Measurements from ENCODE around the gene ZNRF2. TPM values are rescaled to one million over a fixed set of nuclear protein-coding genes. Genes with fewer than 3 reads are reported as not detected.
A peak's percentile ranks its signal among the peaks of the same experiment; 100 is the strongest.

Gene ZNRF2
- total RNA-seq, 2 experiments from 2014 or later, result 20.4 to 23.6 TPM

DNA sequence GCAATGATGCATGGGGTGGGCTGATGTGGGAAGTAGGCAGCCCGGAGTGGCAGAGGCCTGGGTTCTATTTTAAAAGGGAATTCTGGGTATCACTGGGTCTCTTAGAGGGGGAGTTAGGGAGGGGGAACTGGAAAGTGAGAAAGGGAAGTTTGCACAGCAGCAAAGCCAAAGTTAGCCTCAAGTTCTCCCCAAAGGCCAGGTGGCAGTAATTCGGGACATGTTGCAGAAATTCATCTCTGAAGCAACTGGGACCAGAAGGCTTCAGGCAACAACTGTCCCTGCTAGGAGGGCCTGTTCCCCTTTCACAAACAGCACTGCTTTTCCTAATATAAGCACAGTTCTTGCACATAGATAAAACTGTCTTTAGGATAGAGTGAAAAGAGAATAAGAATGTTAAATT is 126.8 kb downstream of the ZNRF2 start:
- TF ChIP-seq, protein P1, sequence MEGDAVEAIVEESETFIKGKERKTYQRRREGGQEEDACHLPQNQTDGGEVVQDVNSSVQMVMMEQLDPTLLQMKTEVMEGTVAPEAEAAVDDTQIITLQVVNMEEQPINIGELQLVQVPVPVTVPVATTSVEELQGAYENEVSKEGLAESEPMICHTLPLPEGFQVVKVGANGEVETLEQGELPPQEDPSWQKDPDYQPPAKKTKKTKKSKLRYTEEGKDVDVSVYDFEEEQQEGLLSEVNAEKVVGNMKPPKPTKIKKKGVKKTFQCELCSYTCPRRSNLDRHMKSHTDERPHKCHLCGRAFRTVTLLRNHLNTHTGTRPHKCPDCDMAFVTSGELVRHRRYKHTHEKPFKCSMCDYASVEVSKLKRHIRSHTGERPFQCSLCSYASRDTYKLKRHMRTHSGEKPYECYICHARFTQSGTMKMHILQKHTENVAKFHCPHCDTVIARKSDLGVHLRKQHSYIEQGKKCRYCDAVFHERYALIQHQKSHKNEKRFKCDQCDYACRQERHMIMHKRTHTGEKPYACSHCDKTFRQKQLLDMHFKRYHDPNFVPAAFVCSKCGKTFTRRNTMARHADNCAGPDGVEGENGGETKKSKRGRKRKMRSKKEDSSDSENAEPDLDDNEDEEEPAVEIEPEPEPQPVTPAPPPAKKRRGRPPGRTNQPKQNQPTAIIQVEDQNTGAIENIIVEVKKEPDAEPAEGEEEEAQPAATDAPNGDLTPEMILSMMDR (IDR thresholded peaks at IDR 0.05), result no peak
- no peak overlapping the region for H3K27ac Mint-ChIP-seq
- Histone ChIP-seq H3K9me3 (ENCODE audit: control insufficient read depth in 1 of 2, insufficient read depth in 1 of 2, low read length in 2 of 2) (peaks cover 0 to 4% of the 10 kb centered on the region in 2 experiments), H3K4me3 (ENCODE audit: low read length) (no peak overlapping the region), H3K27me3 (ENCODE audit: control insufficient read depth in 1 of 2, insufficient read depth in 2 of 2, low read length in 2 of 2) (no peaks in the 10 kb centered on the region), H3K27ac (ENCODE audit: low read depth in 1 of 2, low read length in 2 of 2) (no peak overlapping the region), H3K36me3 (ENCODE audit: insufficient read depth, low read length) (no peaks in the 10 kb centered on the region), H3K4me1 (ENCODE audit: insufficient read depth, low read length) (no peaks in the 10 kb centered on the region)
- no peaks in the 10 kb centered on the region for H3K4me1 Mint-ChIP-seq (ENCODE audit: low read depth)
- H3K9me3 Mint-ChIP-seq, result peaks cover 5% of the 10 kb centered on the region
- ATAC-seq (ENCODE audit: poor library complexity) (no peak), DNase-seq (no peak)
- H3K4me3 Mint-ChIP-seq, result no peak overlapping the region
- no peaks in the 10 kb centered on the region for H3K27me3 Mint-ChIP-seq
- ChIA-PET POLR2A (no interaction called here), CTCF (no interaction called here)
- intact Hi-C loops (cut with DNase I, micrococcal nuclease), result loop anchor here in 1 of 2 experiments (5.0 kb wide), 1 partner anchor 249 kb away; no protein-coding TSS in a partner anchor
- no peaks in the 10 kb centered on the region for H3K36me3 Mint-ChIP-seq (ENCODE audit: low read depth)

DNA sequence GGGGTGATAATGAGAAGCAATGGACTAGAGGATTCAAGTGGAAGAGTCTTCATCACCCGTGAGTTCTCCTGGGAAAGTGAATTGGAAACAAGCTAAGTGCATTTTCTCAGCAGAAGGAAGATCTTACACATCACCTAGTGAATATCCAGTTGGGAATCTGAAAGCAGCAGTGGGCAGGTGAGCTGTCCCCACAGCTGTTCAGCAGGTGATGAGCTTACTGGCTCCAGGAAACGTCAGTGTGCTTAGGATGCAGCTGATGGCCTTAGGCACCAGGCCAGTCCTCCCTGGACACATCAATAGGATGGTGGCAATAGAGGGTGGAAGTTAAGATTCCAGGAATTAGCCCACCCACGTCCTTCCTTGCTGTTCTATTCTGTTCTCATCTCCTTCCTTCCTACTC is 127.5 kb downstream of the ZNRF2 start:
- H3K36me3 Mint-ChIP-seq (ENCODE audit: low read depth), result no peaks in the 10 kb centered on the region
- Histone ChIP-seq H3K27ac (ENCODE audit: low read depth in 1 of 2, low read length in 2 of 2) (no peak overlapping the region), H3K27me3 (ENCODE audit: control insufficient read depth in 1 of 2, insufficient read depth in 2 of 2, low read length in 2 of 2) (no peaks in the 10 kb centered on the region), H3K4me3 (ENCODE audit: low read length) (no peak overlapping the region), H3K36me3 (ENCODE audit: insufficient read depth, low read length) (no peaks in the 10 kb centered on the region), H3K9me3 (ENCODE audit: control insufficient read depth in 1 of 2, insufficient read depth in 1 of 2, low read length in 2 of 2) (peaks cover 0 to 4% of the 10 kb centered on the region in 2 experiments), H3K4me1 (ENCODE audit: insufficient read depth, low read length) (no peaks in the 10 kb centered on the region)
- no peak overlapping the region for H3K27ac Mint-ChIP-seq
- DNase-seq (no peak), ATAC-seq (ENCODE audit: poor library complexity) (no peak)
- no peaks in the 10 kb centered on the region for H3K4me1 Mint-ChIP-seq (ENCODE audit: low read depth)
- intact Hi-C loops (cut with DNase I, micrococcal nuclease), result loop anchor here in 1 of 2 experiments (2.0 to 5.0 kb wide), 2 partner anchors 135 to 250 kb away; no protein-coding TSS in a partner anchor
- ChIA-PET POLR2A (no interaction called here), CTCF (no interaction called here)
- H3K9me3 Mint-ChIP-seq, result peaks cover 5% of the 10 kb centered on the region
- H3K4me3 Mint-ChIP-seq, result no peak overlapping the region
- H3K27me3 Mint-ChIP-seq, result no peaks in the 10 kb centered on the region
- TF ChIP-seq, protein P1 (IDR thresholded peaks at IDR 0.05), result no peak

DNA sequence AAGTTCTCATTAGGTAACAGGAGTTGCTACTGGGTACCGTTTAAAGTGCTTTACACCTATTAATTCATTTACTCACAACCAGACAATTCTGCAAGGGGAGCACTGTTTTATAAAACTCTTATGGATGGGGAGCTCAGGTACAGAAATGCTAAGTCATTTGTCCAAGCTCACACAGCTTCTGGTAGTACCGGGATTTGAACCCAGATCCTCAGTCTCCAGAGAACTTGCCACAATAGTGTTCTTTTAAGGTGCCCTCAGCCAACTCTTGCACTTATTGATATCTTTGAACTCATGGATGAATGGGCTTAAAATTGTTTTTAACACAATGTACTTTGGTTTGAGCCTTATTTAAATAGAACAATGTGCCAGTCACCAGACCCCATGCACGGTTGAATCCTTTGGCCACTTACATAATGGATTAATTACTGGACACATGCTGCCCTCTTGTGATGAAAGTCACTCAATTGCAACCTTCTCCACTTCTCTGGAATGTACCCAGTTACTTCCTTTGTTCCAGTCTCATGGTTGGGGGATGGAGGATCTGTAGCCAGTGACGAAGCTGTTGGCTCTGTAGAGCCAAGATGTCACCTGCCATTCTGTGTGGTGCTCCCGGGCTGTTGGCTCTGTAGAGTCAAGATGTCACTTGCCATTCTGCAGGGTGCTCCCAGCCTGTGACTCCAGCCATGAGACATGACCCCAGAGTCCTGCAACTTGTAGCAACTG is 128.5 kb downstream of the ZNRF2 start:
- CTCF ChIA-PET, result no interaction called here
- ATAC-seq (ENCODE audit: poor library complexity), result no peak
- POLR2A ChIA-PET, result no interaction called here

More for the DNA sequence above, 128.5 kb downstream of the ZNRF2 start:
- Histone ChIP-seq H3K9me3 (ENCODE audit: control insufficient read depth in 1 of 2, insufficient read depth in 1 of 2, low read length in 2 of 2) (peaks cover 0 to 4% of the 10 kb centered on the region in 2 experiments), H3K36me3 (ENCODE audit: insufficient read depth, low read length) (no peaks in the 10 kb centered on the region), H3K4me3 (ENCODE audit: low read length) (no peak overlapping the region), H3K27me3 (ENCODE audit: control insufficient read depth in 1 of 2, insufficient read depth in 2 of 2, low read length in 2 of 2) (no peaks in the 10 kb centered on the region), H3K4me1 (ENCODE audit: insufficient read depth, low read length) (no peaks in the 10 kb centered on the region), H3K27ac (ENCODE audit: low read depth in 1 of 2, low read length in 2 of 2) (no peak overlapping the region)
- TF ChIP-seq, protein P1 (IDR thresholded peaks at IDR 0.05), result peak; percentile 58
- Mint-ChIP-seq H3K9me3 (peaks cover 5% of the 10 kb centered on the region), H3K36me3 (ENCODE audit: low read depth) (no peaks in the 10 kb centered on the region), H3K27ac (no peak overlapping the region), H3K27me3 (no peaks in the 10 kb centered on the region), H3K4me3 (no peak overlapping the region), H3K4me1 (ENCODE audit: low read depth) (no peaks in the 10 kb centered on the region)
- DNase-seq, result peak in 4 of 14 experiments; percentile 31 to 64 (median 54)
- intact Hi-C loops (cut with DNase I, micrococcal nuclease), result loop anchor here in 1 of 2 experiments (2.0 to 5.0 kb wide), 2 partner anchors 136 to 251 kb away; no protein-coding TSS in a partner anchor

All from CD4-positive, alpha-beta T cell (primary cell).